ENCODE results near the gene KIF25. TPM values are rescaled to one million over a fixed set of nuclear protein-coding genes. Genes with fewer than 3 reads are reported as not detected.

The KIF25 gene
- not detected for total RNA-seq
- under 1 TPM in 1 of 2 donors, not detected in 1; 0.05 TPM for polyA plus RNA-seq

GRCh38 chr6:167997642-167998041 lies at the start of gene KIF25:
TSS of gene KIF25 (plus strand) at chr6:167997671. CDS start at chr6:168029586, 31,915 bp downstream.
- no peak within 1 kb of the TSS for H3K27ac ChIP-seq (ENCODE audit: low read depth in 1 of 2, low read length in 2 of 2)
- no peak for DNase-seq (ENCODE audit: low spot score)
- no peak within 1 kb of the TSS for H3K4me3 ChIP-seq (ENCODE audit: low read depth in 1 of 3, low read length in 3 of 3)
- H3K27me3 ChIP-seq (ENCODE audit: control insufficient read depth in 4 of 4, insufficient read depth in 4 of 4, low read length in 3 of 4), result no peaks in the 10 kb centered on the region
- WGBS, result 79% methylated on average over 9 of the region's 9 CpGs
- TF ChIP-seq SP1 (IDR thresholded peaks at IDR 0.05), result no peak
- TF ChIP-seq TAF1 (conservative IDR thresholded peaks at IDR 0.05), result no peak
- no peak for TF ChIP-seq FOXA2 (IDR thresholded peaks at IDR 0.05)
- TF ChIP-seq NR2F2 (IDR thresholded peaks at IDR 0.05), result no peak
- no peak within 1 kb of the TSS for H3K9ac ChIP-seq (ENCODE audit: low read depth in 1 of 2, low read length in 2 of 2)
- no peaks in the 10 kb centered on the region for H3K36me3 ChIP-seq (ENCODE audit: control insufficient read depth in 4 of 4, insufficient read depth in 3 of 4, low read depth in 1 of 4, low read length in 3 of 4)
- H3K9me3 ChIP-seq (ENCODE audit: control insufficient read depth in 4 of 4, low read length in 3 of 4), result no peaks in the 10 kb centered on the region
- no peaks in the 10 kb centered on the region for H3K4me1 ChIP-seq (ENCODE audit: control insufficient read depth in 4 of 4, insufficient read depth in 4 of 4, low read length in 3 of 4)

- peaks cover 10 to 72% (median 67%) of the 10 kb centered on the region in 4 donors for H3K36me3 ChIP-seq (ENCODE audit: control insufficient read depth in 4 of 4, insufficient read depth in 3 of 4, low read depth in 1 of 4, low read length in 3 of 4)
- no peak for DNase-seq (ENCODE audit: low spot score)
- no peak for TF ChIP-seq GABPA (IDR thresholded peaks at IDR 0.05 in 1 of 2, conservative IDR thresholded peaks at IDR 0.05 in 1 of 2)
- no peak for TF ChIP-seq CTCF (IDR thresholded peaks at IDR 0.05; ENCODE audit: low read depth, low read length, missing input control)
- no peak for TF ChIP-seq EGR1 (IDR thresholded peaks at IDR 0.05; ENCODE audit: low read depth in 2 of 2)
- H3K9me3 ChIP-seq (ENCODE audit: control insufficient read depth in 4 of 4, low read length in 3 of 4), result no peaks in the 10 kb centered on the region
- WGBS, result 97% methylated on average over 1 of the region's 1 CpG
- no peak overlapping the region for H3K4me3 ChIP-seq (ENCODE audit: low read depth in 1 of 3, low read length in 3 of 3)
- H3K27ac ChIP-seq (ENCODE audit: low read depth in 1 of 2, low read length in 2 of 2), result no peak overlapping the region
- no peak overlapping the region for H3K9ac ChIP-seq (ENCODE audit: low read depth in 1 of 2, low read length in 2 of 2)
- no peaks in the 10 kb centered on the region for H3K4me1 ChIP-seq (ENCODE audit: control insufficient read depth in 4 of 4, insufficient read depth in 4 of 4, low read length in 3 of 4)
- no peaks in the 10 kb centered on the region for H3K27me3 ChIP-seq (ENCODE audit: control insufficient read depth in 4 of 4, insufficient read depth in 4 of 4, low read length in 3 of 4)
Observed at GRCh38 chr6:167947716-167948115, 49.8 kb upstream of the KIF25 start.

GRCh38 chr6:167948716-167949115 lies 48.8 kb upstream of the KIF25 start:
- H3K27ac ChIP-seq (ENCODE audit: low read depth in 1 of 2, low read length in 2 of 2), result no peak overlapping the region
- peaks cover 10 to 75% (median 63%) of the 10 kb centered on the region in 4 donors for H3K36me3 ChIP-seq (ENCODE audit: control insufficient read depth in 4 of 4, insufficient read depth in 3 of 4, low read depth in 1 of 4, low read length in 3 of 4)
- no peak overlapping the region for H3K9ac ChIP-seq (ENCODE audit: low read depth in 1 of 2, low read length in 2 of 2)
- no peaks in the 10 kb centered on the region for H3K9me3 ChIP-seq (ENCODE audit: control insufficient read depth in 4 of 4, low read length in 3 of 4)
- 94% methylated on average over 4 of the region's 4 CpGs for WGBS
- no peaks in the 10 kb centered on the region for H3K27me3 ChIP-seq (ENCODE audit: control insufficient read depth in 4 of 4, insufficient read depth in 4 of 4, low read length in 3 of 4)
- TF ChIP-seq CTCF (IDR thresholded peaks at IDR 0.05; ENCODE audit: low read depth, low read length, missing input control) (no peak), REST (IDR thresholded peaks at IDR 0.05) (no peak), JUND (IDR thresholded peaks at IDR 0.05) (no peak), EGR1 (IDR thresholded peaks at IDR 0.05; ENCODE audit: low read depth in 2 of 2) (no peak), TAF1 (conservative IDR thresholded peaks at IDR 0.05) (no peak), RXRA (IDR thresholded peaks at IDR 0.05) (no peak), ZBTB33 (IDR thresholded peaks at IDR 0.05) (no peak), FOXA2 (IDR thresholded peaks at IDR 0.05) (no peak), HNF4G (IDR thresholded peaks at IDR 0.05) (no peak), NR2F2 (IDR thresholded peaks at IDR 0.05) (no peak), SP1 (IDR thresholded peaks at IDR 0.05) (no peak), MAX (IDR thresholded peaks at IDR 0.05) (no peak)
- DNase-seq (ENCODE audit: low spot score), result no peak
- no peak overlapping the region for H3K4me3 ChIP-seq (ENCODE audit: low read depth in 1 of 3, low read length in 3 of 3)
- no peaks in the 10 kb centered on the region for H3K4me1 ChIP-seq (ENCODE audit: control insufficient read depth in 4 of 4, insufficient read depth in 4 of 4, low read length in 3 of 4)
